ENCODE data around the gene PIM2.

PIM2 gene

DNA sequence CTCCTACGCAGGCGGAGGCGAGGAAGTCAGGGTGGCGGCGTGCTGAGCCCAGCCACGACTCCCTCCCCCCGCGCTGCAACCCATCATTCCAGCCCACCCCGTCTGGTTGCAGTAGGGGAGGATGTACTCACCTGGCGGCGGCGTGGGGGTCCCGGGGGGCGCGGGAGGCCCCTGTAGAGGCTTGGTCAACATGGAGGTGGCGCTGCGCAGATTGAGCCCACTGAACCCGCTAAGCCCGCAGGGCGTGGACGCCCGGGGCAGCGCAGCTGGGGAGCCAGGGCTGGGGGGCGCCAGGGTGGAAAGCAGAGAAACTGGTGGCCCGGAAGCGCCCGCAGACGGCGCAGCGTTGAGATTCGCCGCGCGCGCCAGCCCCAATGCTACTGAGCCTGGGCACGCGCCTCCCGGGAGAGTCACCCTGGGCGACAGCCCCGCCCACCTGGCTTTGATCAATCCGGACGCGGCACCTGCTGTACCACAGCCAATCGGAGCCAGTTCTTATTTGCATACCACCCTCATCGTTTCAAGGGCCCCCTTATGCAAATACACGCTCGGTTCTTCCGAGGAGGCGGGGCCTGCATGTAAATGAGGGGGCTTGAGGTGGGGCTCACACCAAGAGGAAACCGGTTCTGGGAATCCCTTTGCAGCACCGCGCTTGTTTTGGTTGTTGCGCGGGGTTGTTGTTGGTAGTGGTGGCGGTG lies at the start of gene PIM2:
Gene PIM2, minus strand, starts transcription at position 382 of the 698 bp plus-strand sequence. Its CDS starts 190 bp downstream, at position 192.
- peak; percentile 93 for DNase-seq (ENCODE audit: low spot score)

DNA sequence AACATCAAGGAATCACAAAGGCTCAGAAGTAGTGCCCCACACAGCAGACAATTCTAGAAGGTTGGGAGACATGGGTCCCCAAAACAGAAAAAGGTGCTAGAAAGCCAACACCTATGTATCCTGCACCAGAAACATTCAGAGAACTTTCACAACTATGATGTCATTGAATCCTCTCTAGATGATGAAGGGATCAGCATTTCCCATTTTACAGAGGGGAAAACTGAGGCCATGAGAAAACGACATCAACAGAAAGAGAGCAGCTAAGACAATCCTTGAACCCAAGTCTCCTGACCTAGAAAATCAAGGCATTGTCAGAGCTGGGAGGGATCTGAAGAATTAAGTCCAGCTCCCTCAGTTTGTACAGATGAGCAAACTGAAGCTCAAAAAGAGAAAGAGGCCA lies 49.6 kb upstream of the PIM2 start:
- no peak for DNase-seq (ENCODE audit: low spot score)

DNA sequence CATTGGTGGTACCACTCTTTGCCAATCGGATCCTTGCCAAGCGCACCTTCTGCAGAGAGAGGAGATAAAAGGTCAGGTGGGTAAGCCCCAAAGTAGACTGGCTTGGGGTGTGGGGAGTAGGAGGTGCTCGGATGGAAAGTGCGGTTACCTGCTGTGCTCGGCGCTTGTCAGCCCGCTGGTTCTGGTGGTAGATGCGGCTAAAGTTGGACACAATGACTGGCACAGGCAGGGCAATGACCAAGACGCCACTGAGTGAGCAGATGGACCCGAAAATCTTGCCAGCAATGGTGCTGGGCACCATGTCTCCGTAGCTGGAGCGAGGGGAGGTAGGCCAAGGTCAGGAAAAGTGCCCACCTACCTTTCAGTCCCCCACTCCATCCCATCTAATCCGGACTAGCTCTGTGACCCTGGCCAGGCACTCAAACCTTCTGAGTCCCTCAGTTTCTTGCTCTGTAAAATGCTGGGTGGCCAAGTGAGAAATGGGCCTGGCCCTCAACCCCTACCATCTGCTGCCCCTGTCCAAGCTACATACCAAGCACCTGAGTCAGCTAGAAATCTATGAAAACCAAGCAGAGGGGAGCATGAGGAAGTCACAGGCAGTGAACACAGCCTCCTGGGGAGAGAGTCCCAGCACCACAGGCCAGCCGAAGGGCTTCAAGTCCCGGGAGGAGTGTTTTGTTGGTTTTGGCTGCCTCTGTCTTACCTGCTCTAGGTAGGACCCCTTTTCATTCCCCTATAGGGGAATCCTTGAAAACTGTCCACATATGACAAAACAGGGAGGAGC lies 48.2 kb upstream of the PIM2 start:
- DNase-seq (ENCODE audit: low spot score) = peak; percentile 74

DNA sequence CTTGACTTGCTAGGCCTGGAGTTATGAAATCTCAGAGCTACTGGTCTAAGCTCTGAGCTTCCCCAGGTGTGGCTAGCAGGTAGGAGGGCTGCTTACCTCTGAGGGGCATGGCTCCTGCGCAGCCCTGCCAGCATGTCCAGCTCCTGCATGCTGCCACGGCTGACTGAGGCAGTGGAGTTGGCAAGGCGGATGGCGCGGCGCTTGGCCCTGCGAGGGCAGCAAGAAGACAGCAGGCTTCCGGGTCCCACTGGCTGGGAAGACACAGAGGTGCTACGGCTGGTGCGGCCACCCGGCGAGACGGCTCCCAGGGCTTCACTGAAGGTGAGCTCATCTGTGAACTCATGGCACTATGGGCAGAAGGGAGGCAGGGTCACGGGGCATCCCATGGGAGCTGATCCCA lies 47.1 kb upstream of the PIM2 start:
- no peak for DNase-seq (ENCODE audit: low spot score)

DNA sequence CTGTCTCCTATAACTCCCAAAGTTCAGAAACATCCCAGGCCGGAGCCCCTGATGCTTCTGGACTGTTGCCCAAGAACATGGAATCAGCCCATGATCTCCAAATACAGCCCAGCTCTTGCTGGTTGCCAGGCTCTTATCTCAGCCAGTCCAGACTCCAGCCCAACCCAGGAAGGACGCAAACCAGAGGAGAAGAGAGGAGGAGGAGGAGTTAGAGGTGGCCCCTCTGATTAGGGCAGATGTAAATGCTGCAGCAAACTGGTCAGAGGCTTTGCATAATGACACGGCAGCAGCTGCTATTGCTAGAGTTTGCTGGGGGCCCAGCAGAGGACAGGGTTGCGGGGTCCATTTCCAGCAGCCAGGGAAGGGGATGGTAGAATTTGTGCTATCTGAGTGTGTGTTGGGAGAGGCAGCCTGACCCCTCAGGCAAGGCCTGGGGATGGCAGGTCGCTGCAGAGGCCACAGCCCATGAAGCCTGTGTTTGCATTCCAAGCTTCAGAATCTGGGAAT lies 42.8 kb upstream of the PIM2 start:
- DNase-seq (ENCODE audit: low spot score) = no peak

DNA sequence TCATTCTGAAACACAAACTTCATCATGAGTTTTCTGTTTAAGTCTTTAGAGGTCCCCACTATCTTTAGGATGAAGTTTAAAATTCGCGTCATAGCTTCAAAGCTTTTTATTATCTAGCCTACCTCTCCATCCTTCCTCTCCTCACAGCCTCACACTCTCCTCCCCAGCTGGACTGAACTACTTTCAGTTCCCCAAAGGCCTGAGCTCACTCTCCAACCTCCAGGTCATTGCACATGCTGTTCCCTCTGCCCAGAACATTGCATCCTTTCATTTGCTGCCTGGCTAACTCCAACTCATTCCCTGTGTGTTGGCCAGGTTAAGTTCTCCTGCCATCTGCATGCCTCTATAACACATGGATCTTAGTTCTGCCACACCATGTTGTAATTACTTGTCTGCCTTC lies 41.5 kb upstream of the PIM2 start:
- DNase-seq (ENCODE audit: low spot score) = no peak

DNA sequence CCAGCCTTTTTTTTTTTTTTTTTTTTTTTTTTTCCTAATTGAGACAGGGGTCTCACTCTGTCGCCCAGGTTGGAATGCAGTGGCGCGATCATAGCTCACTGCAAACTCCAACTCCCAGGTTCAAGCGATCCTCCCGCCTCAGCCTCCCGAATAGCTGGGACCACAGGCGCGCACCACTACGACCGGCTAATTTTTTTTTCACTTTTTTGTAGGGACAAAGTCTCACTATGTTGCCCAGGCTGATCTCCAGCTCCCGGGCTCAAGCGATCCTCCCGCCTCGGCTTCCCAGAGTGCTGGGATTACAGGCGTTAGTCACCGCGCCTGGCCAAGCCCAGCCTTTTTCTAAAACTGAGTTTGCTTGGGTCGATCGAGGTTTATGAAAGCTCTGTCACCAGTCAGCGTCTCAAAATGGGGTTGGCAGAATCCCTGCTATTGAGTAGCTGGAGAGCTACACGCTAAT lies 39.8 kb upstream of the PIM2 start:
- peak; percentile 52 for DNase-seq (ENCODE audit: low spot score)

DNA sequence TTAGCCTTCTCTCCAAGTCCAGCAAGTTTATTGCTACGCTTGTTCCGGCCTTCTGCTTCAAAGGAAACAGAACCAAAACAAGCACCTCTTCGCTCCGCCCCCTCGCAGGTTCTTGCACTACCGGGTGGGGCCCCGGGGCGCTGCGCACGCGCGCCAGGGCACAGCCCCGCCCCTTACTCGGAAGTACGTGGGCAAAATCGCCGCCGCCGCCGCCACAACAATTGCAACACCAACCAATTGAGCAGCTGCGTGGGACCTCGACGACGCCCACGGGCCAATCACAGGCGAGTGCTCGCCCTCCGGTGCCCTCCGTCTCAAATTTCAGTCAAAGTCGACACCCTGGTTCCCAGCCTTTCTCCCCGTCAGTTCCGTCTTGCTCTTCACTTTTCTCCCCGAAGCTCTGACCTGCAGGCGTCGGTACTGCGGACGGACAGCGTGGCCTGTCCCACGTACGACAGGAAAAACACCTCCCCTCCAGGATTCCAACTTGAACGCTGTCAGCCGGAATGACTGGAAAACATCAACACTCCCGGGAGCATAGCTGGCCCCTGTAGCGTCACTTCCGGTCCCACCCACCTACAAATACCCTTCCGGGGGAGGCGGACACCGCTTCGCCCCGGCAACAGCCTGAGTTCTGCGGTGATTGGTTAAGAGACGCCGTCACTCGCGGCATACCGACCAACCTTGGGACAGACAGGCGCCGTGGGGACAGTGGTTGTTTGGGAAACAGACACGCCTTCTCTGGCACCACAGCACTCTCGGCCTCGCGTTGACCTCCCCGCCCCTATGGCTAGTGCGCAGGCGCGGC lies 39.2 kb upstream of the PIM2 start:
- peak; percentile 97 for DNase-seq (ENCODE audit: low spot score)

DNA sequence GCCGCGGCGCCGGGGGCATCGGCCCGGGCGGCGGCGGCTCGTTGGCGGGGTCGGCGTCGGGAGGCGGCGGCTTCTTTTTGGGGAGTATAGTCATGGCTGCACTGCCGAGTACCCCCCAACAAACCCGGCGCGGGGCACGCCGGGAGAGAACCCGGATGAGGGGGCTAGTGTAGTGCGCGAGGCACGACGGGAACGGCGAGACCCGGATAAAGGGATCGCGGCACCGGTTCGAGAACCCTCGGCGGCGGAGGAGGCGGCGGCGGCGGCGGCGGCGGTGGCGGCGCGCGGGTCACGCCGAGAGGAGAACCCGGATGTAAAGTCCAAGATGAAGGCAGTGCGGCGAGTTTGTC lies 38.6 kb upstream of the PIM2 start, which contains the start of gene OTUD5:
Gene OTUD5, minus strand, starts transcription at position 131 of the 350 bp plus-strand sequence. Its CDS starts 37 bp downstream, at position 94.
- DNase-seq (ENCODE audit: low spot score) = no peak

DNA sequence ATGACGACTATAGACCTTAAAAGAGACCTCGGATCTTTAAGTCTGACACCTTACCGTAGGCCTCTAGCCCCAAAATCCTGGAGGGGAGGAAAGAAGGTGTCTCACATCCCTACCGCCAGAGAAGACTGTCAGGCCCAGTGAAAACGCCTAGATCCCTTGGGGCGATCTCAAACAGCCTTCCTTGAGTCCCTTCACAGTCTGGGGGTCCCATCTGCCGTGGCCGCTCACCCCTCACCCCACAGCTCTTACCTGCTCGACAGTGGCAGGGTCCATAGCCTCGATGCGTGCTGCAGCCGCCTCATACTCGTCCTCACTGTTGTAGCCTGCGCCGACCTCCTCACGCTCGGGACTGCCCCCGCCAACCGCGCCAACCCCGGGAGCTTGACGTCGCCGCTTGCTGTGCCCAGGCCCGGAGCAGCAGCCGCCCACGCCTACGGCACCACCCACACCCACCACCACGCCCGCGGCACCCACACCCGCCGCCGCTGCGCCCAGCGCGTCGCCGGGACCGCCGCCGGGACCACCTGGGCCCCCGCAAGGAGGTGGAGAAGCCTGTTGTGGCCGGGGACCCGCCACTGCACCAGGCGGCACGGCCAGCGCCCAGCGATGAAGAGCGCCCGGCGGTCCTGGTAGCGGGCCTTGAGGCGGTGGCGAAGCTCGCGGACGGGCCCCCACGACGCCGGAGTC lies 38.0 kb upstream of the PIM2 start:
- DNase-seq (ENCODE audit: low spot score) = peak; percentile 18

DNA sequence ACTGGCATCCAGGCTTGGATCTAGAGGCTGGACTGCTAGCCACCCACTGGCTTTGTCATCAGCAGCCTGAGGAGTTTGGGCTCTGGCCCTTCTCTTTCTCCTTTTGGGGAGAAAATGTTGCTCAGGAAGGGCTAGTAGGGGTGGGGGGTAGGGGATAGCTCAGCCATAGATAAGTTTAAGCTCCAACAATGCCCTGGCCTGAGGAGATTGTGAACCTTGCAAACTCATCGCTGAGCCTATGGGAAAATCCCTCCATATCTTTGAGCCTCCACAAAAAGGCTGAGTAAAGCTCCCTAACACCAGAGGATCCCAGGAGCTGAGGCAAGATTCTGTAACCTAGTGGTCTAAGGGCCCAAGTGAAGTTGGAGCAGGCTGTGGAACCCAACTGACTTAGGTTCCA lies 29.8 kb upstream of the PIM2 start:
- DNase-seq (ENCODE audit: low spot score) = no peak

DNA sequence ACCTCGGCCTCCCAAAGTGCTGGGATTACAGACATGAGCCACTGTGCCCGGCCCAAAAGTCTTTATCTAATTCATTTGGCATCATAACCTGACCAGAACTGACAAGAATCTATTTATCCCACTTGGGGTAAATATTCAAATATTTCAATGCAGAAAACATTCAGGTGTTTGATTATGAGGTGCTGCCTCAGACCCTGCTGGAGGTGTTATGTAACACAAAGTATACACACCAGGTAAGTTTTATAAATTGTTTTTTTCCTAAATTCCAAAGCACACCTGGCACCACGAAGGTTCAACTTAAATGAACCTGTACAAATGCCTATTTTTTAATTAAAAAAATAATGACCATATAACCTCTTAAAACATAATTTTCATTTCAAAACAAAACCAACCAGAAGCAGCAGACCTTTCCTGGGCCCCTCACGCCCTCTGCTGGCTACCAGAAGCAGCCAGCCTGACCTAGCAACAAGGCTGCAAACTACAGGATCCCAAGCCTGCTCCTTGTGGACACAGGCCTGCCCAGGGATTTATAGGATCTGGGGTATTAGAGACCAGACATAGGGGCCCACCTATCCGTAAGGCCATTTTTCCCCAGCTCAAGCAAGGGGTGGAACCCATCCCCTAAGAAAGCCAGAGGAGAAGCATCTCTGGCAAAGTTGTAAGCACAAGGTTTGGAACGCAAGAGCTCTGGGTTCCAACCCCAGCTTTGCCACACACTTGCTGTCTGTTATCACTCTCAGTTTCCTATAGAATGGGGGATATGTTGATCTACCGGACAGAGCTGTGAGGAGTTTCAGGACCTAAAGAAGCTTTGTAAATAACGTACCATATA lies 26.9 kb upstream of the PIM2 start:
- DNase-seq (ENCODE audit: low spot score) = peak; percentile 51

DNA sequence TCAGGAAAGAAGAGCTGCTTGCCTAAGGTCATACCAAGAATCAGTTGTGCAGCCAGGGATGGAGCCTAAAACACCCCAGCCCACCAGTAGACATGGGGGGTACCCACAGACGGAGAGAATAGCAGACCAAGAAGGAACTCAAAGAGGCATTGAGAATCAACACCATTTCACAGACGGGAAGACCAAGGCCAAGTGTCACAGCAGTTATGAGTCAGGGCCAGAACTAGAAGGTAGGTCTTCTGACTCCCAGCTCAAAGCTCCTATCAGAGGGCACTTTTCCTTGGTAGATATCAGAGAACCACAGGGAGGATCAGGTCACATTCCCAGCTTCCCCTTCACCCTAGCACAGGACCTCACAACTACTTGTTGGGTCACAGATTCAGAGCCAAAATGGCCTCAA lies 24.1 kb upstream of the PIM2 start:
- DNase-seq (ENCODE audit: low spot score) = no peak

DNA sequence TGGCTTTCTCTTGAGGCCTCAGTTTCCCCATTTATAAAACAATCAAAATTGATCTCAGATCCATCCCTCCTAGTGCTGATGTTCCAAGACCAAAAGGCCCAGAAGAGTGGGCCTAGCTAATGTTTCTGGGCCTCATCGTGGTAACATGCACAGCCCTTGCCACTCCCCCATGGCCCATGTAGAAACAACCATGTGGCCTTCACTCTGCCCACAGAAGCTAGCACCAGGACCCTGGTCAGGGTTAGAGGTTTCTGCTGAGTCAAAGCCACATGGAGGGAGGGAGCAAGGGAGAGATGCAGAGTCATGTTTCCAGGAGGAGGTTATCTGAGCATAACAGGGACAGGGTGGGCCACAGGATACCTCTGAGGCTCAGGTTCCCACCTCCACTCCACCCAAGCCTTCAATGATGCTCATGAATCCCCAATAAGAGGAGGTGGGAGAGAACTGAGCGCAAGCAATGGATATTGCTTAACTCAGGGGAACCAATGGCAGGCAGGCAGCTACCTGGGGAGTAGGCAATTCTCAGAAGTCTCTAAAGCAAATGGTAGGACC lies 21.7 kb upstream of the PIM2 start:
- no peak for DNase-seq (ENCODE audit: low spot score)

DNA sequence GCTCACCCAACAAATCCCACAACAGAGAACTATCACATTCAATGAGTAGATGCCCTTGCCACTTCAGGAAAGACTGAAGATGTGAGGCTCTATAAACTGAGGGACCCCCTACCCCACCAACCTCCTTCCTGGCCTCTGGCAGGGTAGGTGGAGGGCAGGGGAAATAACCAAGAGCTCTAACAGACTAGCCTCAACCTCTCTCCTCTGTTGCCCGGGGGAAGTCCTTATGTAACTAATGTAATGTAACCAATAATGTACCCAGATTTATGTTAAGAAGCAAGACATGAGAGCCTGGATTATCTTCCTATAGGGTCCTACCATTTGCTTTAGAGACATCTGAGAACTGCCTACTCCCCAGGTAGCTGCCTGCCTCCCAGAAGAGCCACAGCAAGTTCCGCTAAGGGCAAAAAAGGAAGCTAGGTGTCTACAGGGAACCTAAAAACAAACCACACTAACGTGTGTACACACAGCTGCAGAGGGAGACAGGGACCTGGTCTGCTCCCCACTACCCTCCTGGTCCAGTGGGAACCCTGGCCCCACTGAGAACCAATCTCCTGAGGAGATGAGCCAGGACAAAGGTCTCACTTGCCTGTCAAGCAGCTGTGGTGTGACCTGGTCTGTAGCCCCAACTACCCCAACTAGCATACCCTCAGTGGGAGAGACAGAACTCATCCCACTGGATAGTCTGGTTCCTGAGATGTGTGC lies 20.9 kb upstream of the PIM2 start:
- DNase-seq (ENCODE audit: low spot score) = no peak

DNA sequence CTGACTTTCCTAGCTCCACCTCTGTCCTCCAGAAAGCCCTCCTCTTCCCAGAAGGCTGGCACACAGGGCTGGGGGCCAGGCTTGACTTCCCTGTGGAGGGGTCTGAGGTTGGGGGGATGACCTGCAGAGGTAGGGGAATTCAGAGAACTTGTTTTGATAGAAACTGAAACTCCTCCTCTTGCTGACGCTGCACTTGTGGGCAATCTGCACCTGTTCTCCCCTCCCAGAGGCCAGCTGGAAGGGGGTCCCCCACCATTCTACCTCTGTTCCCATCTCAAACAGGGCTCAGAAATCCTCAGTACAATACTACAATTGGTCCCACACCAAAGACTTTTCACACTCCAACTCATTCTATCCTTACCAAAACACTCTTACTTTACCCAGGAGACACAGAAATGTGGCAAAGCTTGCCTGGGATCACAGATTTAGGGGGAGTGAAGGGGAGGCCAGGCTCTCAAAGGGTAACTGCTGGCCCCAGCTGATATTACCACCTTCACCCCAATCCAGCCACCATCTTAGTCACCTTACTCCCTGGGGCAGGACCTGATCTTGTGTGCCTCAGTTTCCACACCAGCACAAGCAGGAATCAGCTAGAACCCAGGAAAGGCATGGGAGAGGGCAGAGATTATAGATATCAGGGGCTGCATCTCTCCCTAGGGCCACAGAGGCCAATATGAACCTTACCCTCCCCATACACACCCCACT lies 20.0 kb upstream of the PIM2 start:
- no peak for DNase-seq (ENCODE audit: low spot score)

DNA sequence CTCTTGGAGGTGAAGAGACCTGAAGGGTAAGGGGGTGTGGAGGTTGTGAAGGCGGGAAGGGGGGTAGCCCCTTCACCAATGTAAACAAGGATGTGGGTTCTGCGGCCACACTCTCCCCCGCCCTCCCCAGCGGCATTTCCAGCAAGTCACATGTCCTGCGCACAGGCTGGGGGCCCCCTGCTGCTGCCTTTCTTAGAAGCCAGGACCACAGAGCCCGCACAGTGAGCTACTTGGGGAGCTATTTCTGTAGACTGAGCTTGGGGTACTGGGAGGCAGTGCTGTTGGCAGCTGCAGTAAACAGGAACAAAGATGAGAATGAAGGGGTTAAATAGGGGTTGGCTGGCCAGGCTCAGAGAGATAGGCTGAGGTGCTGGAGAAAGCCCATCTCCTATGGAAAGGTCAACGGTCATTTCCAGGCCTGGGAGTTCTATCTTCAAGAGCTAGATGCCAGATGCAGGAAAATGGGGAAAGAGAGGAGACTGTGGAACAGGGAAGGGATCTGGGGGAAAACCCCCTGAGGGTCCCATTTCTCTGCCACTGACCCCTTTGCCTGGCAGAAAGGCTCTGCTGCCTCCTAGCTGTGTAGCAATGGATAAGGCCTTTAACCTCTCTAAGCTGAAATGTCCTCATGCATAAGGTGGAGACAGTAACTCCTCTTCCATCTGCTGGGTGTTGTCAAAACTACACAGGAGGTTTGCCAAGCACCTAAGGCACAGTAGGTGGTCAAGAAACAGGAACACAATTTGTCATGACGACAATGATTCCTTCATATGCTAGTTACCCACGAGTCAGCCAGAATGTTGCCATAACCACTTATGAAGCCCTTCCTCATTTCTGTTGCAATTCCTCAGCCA lies 18.5 kb upstream of the PIM2 start:
- DNase-seq (ENCODE audit: low spot score) = no peak

DNA sequence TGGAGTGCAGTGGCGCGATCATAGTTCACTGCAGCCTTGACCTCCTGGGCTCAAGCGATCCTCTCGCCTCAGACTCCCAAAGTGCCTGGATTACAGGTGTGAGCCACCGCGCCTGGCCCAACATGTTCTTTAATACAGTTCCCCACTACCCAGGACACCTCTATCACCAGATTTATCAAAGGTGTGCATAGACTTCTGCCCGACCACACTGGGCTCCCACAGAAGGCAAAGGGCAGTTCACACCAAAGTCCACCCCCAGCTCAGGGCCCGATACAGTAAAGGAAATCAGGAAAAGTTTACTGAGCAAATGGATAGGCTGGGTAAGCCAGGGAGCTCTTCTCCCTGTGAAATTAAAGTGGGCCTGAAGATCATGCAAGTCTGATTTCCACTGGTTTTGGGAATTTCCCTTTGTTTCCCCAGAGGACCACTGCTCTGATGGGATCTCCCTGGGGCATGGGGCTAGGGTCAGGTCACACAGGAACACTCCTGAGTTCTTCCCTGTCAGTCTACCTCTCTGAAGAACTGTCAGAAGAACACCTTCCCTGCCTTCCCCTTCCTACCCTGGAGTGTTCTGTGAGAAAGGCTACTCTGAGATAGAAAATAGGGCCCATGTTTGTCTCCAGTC lies 17.7 kb upstream of the PIM2 start:
- no peak for DNase-seq (ENCODE audit: low spot score)

Measured in kidney tubule cell (primary cell).